ENCODE results near the gene RNF145.

GRCh38 chr5:159163701-159164046 is 45.7 kb downstream of the RNF145 start:
- TF ChIP-seq CTCF (IDR thresholded peaks at IDR 0.05) (no peak), ZFX (IDR thresholded peaks at IDR 0.05; ENCODE audit: borderline replicate concordance) (no peak)
